ENCODE measurements around the gene HCAR2.
A peak's percentile ranks its signal among the peaks of the same experiment; 100 is the strongest.
"Not testable (repeated sequence)": the region's sequence is repeated elsewhere in the genome, so short reads cannot be mapped to it uniquely, and the experiment has no call there.

Gene HCAR2
- total RNA-seq: 0.31 to 106 (median 1.6) reads per million in 18 experiments

- DNase-seq: peak; percentile 79 to 90
These were observed at the start of gene HCAR2 for GRCh38 chr12:122702890-122703611. TSS of gene HCAR2 (minus strand) at chr12:122703357. CDS start at chr12:122703283, 74 bp downstream.

- DNase-seq: peak; percentile 98
These were observed 49.5 kb upstream of the HCAR2 start, which contains the start of gene DENR for GRCh38 chr12:122752464-122753318. TSS of gene DENR (plus strand) at chr12:122752824. CDS start at chr12:122753702, 878 bp downstream.

GRCh38 chr12:122750781-122751515 is 47.8 kb upstream of the HCAR2 start:
- not testable (repeated sequence) for DNase-seq

GRCh38 chr12:122749569-122750332 is 46.6 kb upstream of the HCAR2 start:
- no peak for DNase-seq

DNA sequence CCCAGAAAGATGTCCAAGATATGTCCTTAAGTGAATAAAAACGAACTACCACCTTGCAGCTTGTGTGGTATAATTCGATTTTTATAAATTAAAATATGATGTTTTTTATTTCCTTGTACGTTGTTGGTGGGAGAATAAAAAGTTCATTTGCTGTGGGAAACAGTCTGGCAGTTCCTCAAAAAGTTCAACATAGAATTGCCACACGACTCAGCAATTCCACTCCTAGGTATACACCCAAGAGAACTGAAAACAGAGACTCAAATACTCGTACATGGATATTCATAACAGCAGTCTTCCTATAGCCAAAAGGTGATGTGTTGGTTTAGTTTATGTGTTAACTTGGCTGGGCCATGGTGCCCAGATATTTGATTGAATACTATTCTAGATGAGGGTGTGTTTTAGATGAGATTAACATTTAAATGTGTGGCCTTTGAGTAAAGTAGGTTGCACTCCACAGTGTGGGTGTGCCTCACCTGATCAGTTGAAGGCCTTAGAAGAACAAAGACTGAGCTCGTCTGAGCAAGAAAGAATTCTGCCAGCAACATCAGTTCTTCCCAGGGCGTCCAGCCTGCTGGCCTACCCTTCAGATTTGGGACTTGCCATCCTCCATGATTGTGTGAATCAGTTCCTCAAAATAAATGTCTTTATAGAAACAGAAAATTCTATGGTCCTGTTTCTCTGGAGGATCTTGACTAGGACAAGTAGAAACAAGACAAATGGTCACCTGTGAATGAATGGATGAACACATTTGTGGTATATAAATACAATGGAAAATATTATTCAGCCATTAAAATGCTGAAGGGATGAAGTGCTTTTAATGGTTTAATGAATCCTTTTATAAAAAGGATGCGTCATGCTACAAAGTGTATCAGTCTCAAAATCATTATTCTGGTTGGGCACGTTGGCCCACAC is 44.3 kb upstream of the HCAR2 start:
- peak; percentile 24 to 38 for DNase-seq

DNA sequence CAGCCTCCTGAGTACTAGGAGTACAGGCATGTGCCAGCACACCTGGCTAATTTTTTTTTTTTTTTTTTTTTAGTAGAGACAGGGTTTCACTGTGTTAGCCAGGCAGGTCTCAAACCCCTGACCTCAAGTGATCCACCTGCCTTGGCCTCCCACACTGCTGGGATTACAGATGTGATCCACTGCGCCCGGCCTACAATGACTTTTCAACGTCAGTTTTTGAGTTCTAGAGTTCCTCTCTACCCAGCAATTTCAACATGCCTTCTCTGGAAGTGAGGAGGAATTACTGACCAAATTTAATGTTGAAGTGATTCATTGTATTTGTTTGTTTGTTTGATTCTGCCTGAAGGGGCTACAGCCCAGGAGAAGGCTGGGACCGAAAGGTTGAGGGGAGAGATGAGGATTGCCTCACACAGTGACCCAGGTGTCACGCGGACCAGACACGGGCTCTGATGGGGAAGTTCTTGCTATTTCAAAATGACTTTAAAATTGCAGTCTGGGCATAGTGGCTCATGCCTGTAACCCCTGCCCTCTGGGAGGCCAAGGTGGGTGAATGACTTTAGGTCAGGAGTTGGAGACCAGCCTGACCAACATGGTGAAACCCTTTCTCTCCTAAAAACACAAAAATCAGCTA is 40.9 kb upstream of the HCAR2 start:
- peak; percentile 91 to 94 for DNase-seq

DNA sequence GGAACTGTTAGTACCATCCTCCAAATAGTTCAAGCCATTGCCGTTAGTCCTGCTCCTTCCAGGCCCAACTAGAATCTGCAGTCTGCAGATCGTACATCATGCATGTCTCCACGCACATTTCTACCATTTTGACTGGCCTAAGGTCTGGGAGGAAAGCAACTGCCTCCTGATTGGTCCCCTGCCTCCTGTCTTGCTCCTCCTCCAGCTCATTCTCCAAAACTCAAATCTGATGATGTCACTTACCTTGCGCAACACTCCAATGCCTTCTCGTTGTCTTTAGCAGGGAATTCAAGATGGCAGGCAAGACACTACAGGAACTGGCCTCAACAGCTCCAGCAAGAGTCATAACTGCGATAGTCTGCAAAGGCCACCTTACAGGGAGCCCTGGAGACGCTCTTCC is 37.2 kb upstream of the HCAR2 start:
- DNase-seq: peak in 1 of 2 donors; percentile 15

- no peak for DNase-seq
These were observed 35.4 kb upstream of the HCAR2 start for GRCh38 chr12:122738571-122738970.

GRCh38 chr12:122732611-122733010 is 29.5 kb upstream of the HCAR2 start:
- DNase-seq: no peak

DNA sequence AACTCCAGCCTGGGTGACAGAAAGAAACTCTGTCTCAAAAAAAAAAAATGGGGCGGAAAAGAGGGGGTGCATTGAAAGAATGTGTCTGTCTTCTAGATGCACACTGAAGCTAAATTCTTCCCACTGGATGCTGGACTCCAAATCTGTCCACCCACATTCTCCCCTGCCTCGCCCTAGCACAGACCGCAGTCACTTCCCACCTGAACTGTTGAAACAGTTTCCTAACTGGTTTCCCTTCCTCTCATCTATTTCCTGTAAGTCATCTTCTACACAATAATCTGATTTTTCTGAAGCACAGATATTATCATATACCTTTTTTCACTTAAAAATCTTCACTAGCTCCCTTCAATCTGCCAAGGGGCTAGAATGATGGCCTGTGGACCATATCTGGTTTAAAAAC is 29.0 kb upstream of the HCAR2 start:
- peak; percentile 60 to 69 for DNase-seq

GRCh38 chr12:122730215-122731014 is 27.3 kb upstream of the HCAR2 start, which contains the start of gene HCAR1:
TSS of gene HCAR1 (minus strand) at chr12:122730844. CDS start at chr12:122730339, 505 bp downstream.
- DNase-seq: no peak

- no peak for DNase-seq
These were observed 26.5 kb upstream of the HCAR2 start for GRCh38 chr12:122729583-122730214.

DNA sequence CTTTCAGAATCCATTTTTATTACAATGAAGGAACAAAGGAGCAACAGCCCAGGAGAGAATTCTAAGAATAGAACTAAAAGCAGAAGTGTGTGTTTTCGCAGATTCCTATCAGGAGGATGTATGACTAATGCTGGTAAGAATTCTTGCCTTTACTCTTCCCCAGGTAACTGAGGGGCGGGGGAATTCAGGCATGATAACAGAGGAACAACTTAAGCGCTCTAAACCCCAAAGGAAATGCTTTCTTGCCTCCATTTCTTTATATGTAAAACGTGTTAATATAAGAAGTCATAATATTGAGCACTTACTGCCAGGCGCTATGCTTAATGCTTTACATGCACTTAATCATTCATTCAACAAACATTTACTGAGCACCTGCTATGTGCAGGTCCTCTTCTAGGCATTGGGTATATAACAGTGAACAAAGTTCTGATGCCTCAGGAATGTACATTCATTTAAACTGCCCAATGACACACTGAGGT is 23.0 kb upstream of the HCAR2 start:
- peak; percentile 63 to 68 for DNase-seq

DNA sequence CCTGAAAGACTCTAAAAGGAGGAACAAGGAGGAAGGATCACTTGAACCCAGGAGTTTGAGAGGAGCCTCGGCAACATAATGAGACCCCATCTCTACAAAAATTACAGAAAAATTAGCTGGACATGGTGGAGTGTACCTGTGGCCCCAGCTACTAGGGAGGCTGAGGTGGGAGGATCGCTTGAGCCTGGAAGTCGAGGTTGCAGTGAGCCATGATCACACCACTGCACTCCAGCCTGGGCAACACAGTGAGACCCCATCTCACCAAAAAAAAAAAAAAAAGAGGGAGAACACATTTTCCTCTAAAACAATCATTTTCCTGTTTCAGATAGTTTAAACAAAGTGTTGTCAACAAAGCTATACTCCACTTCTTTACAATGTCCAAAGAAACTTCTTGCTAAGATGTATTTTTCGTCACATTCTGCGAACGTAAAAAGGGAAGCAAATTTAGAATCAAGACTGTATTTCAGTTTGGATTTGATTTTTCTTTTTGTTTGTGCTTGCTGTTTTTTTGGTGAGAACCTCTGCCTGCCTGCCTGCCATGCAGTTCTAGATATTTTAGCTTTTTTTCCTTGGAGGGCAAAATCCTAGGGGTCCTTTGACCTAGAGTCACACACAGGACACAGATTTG is 22.4 kb upstream of the HCAR2 start:
- peak in 1 of 2 donors; percentile 54 for DNase-seq

DNA sequence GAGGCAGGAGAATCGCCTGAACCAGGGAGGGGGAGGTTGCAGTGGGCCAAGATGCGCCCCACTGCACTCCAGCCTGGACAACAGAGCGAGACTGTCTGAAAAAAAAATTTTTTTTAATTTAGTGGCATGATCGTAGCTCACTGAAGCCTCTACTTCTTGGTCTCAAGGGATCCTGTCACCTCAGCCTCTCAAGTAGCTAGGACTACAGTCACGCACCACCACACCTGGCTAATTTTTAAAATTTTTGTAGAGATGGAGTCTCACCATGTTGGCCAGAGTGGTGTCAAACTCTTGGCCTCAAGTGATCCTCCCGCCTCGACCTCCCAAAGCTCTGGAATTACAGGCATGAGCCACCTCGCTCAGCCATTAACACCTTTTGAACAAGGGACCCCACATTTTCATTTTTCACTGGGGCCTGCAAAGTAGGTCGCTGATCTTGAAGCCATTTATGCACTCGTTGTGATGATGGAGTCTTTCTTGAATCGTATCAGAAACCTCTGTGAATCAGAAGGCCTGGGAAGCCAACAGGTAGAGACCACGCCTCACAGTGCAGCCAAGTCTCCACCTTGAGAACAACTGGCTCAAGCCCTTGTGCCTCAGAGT is 21.6 kb upstream of the HCAR2 start:
- DNase-seq: no peak

- peak; percentile 51 to 83 for DNase-seq
These were observed 19.2 kb upstream of the HCAR2 start for GRCh38 chr12:122722387-122722786.

DNA sequence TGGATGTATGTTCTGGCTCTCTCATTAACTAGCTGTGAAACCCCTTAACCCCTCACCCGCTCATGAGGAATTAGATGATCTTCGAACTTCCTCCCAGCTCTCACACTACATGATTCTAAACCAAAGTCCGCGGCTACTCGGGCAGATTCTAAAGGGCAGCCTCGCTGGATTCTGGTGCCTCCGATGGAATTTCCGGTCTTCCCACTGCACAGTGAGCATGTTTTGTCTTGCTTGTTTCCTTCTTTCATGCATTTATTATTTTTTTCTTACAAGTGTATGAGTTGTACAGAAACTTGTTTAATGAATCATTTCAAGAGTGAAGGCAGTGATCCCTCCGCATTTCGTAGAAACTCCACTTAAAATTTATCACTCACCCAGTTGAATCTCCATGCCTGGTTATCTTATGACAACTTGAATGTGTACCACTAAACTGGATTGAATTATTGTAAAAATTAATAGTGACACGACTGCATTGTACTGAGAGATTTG is 17.9 kb upstream of the HCAR2 start:
- no peak for DNase-seq

GRCh38 chr12:122716658-122717057 is 13.5 kb upstream of the HCAR2 start, which contains the start of gene HCAR3:
TSS of gene HCAR3 (minus strand) at chr12:122716811. CDS start at chr12:122716737, 74 bp downstream.
- peak; percentile 88 for DNase-seq

Measured in inflammatory macrophage (primary cell).